Hippocampal formation (tissue), 2 donors: ENCODE results near the gene FAM3C.
"Not testable (repeated sequence)": the region's sequence is repeated elsewhere in the genome, so short reads cannot be mapped to it uniquely, and the experiment has no call there.

Experiments used
- DNase-seq, 2 donors: peaks; one replicate each; lab custom pipeline; 2025; lab: John Stamatoyannopoulos, UW

The FAM3C gene

GRCh38 chr7:121331048-121331447 is 65.1 kb downstream of the FAM3C start:
- no peak for DNase-seq

GRCh38 chr7:121330053-121330833 is 65.9 kb downstream of the FAM3C start:
- no peak for DNase-seq

- DNase-seq: no peak
Measured at GRCh38 chr7:121329191-121330052, 66.7 kb downstream of the FAM3C start.

- DNase-seq: no peak
Measured at GRCh38 chr7:121328508-121329190, 67.5 kb downstream of the FAM3C start, which contains the start of gene WNT16. Gene WNT16 (plus strand): TSS chr7:121329000. CDS start chr7:121329293, 293 bp downstream.

GRCh38 chr7:121327671-121328070 is 68.4 kb downstream of the FAM3C start:
- no peak for DNase-seq

GRCh38 chr7:121323515-121324302 is 72.4 kb downstream of the FAM3C start:
- no peak for DNase-seq

- no peak for DNase-seq
Measured at GRCh38 chr7:121322460-121322859, 73.6 kb downstream of the FAM3C start.

- DNase-seq: not testable (repeated sequence)
Measured at GRCh38 chr7:121315170-121315569, 80.9 kb downstream of the FAM3C start.

- DNase-seq: no peak
Measured at GRCh38 chr7:121313793-121314676, 82.1 kb downstream of the FAM3C start.

- no peak for DNase-seq
Measured at GRCh38 chr7:121313220-121313792, 82.8 kb downstream of the FAM3C start.

- DNase-seq: no peak
Measured at GRCh38 chr7:121307021-121307574, 89.0 kb downstream of the FAM3C start.

- DNase-seq: no peak
Measured at GRCh38 chr7:121306565-121306964, 89.5 kb downstream of the FAM3C start.

- no peak for DNase-seq
Measured at GRCh38 chr7:121305109-121305508, 91.0 kb downstream of the FAM3C start.

GRCh38 chr7:121304102-121304658 is 91.9 kb downstream of the FAM3C start:
- DNase-seq: no peak

GRCh38 chr7:121303422-121304101 is 92.5 kb downstream of the FAM3C start:
- no peak for DNase-seq

- no peak for DNase-seq
Measured at GRCh38 chr7:121302214-121302745, 93.8 kb downstream of the FAM3C start.

GRCh38 chr7:121301446-121302213 is 94.5 kb downstream of the FAM3C start:
- no peak for DNase-seq
